Omental fat pad (tissue), 4 donors: ENCODE measurements around the gene SLC24A4. TPM values are rescaled to one million over a fixed set of nuclear protein-coding genes. Genes with fewer than 3 reads are reported as not detected.

Experiments
- ATAC-seq: fragments of 150-250 bp; one replicate; pipeline ENCODE4 v1.9.1; 2016; ENCODE audit warnings: mild to moderate bottlenecking, moderate library complexity; ENCODE audit not compliant: low FRiP score
- DNase-seq: peaks from one replicate; pipeline ENCODE4 v3.0.0-alpha.2; 2019; ENCODE audit warnings: low spot score
- CTCF ChIP-seq, 3 donors: fragments of 450-650 bp; IDR thresholded peaks; one replicate each; pipeline ENCODE4 v1.5.1; 2016 to 2017; ENCODE audit warnings: antibody characterized with exemption in 3 of 3, mild to moderate bottlenecking in 3 of 3, moderate library complexity in 2 of 3
- total RNA-seq, 4 donors: library from RNA; depleted of rRNA; stranded (reverse); fragments of >200 nt; gene quantifications; one replicate each; pipeline ENCODE4 v1.1.0, GENCODE V29; 2016

The SLC24A4 gene
- total RNA-seq, 4 donors from 2014 or later = 0.48 to 2.2 (median 0.79) TPM

- ATAC-seq (no peak), DNase-seq (no peak)
- no peak for TF ChIP-seq CTCF (IDR thresholded peaks at IDR 0.05)
These were observed 84.4 kb downstream of the SLC24A4 start for GRCh38 chr14:92407410-92407809.

- no peak for DNase-seq
- no peak for TF ChIP-seq CTCF (IDR thresholded peaks at IDR 0.05)
- ATAC-seq = no peak
These were observed 86.1 kb downstream of the SLC24A4 start for GRCh38 chr14:92409043-92409442.

GRCh38 chr14:92411135-92411534, 88.2 kb downstream of the SLC24A4 start:
- no peak for TF ChIP-seq CTCF (IDR thresholded peaks at IDR 0.05)

GRCh38 chr14:92411941-92412340, 89.0 kb downstream of the SLC24A4 start:
- no peak for ATAC-seq
- no peak for DNase-seq
- TF ChIP-seq CTCF (IDR thresholded peaks at IDR 0.05) = no peak

More at GRCh38 chr14:92411135-92411534, 88.2 kb downstream of the SLC24A4 start:
- DNase-seq = no peak
- no peak for ATAC-seq

GRCh38 chr14:92412912-92413311, 89.9 kb downstream of the SLC24A4 start:
- no peak for DNase-seq
- no peak for TF ChIP-seq CTCF (IDR thresholded peaks at IDR 0.05)
- ATAC-seq = no peak

- DNase-seq = no peak
- TF ChIP-seq CTCF (IDR thresholded peaks at IDR 0.05) = no peak
- ATAC-seq = no peak
These were observed 90.4 kb downstream of the SLC24A4 start for GRCh38 chr14:92413379-92413778.

- no peak for TF ChIP-seq CTCF (IDR thresholded peaks at IDR 0.05)
- no peak for ATAC-seq
- no peak for DNase-seq
These were observed 91.9 kb downstream of the SLC24A4 start for GRCh38 chr14:92414690-92415445.
